Bronchial epithelial cell (primary cell): ENCODE data around the gene MREG. TPM values are rescaled to one million over a fixed set of nuclear protein-coding genes. Genes with fewer than 3 reads are reported as not detected.
A peak's percentile ranks its signal among the peaks of the same experiment; 100 is the strongest.

Experiments used
- DNase-seq: peaks from one replicate; pipeline ENCODE4 v3.0.0-alpha.2; 2010; ENCODE audit warnings: low read depth
- FAIRE-seq: peaks from 2 replicates; lab custom pipeline; 2011; peaks lifted over from hg19 to GRCh38; lab: Jason Lieb, UNC
- H3K27me3 ChIP-seq: 2 replicates; pipeline ENCODE4 v1.5.1; 2011; ENCODE audit warnings: low read length; ENCODE audit not compliant: control insufficient read depth, insufficient read depth
- H3K36me3 ChIP-seq: 2 replicates; pipeline ENCODE4 v1.5.1; 2011; ENCODE audit warnings: low read length; ENCODE audit not compliant: control insufficient read depth, insufficient read depth
- H3K4me3 ChIP-seq: 2 replicates; pipeline ENCODE4 v1.5.1; 2011; ENCODE audit warnings: mild to moderate bottlenecking, low read depth, low read length, control low read depth
- CTCF ChIP-seq: IDR thresholded peaks from 2 replicates; pipeline ENCODE4 v1.5.1; 2011; ENCODE audit warnings: mild to moderate bottlenecking, moderate library complexity, low read length, control low read depth, inconsistent platforms; ENCODE audit not compliant: insufficient read depth, severe bottlenecking
- total RNA-seq: library from RNA; depleted of rRNA; stranded (reverse); fragments of >200 nt; gene quantifications from 2 replicates; pipeline ENCODE4 v1.2.1, GENCODE V29; 2014

MREG gene
- total RNA-seq, 1 donor from 2014 or later, result 24.7 TPM

DNA sequence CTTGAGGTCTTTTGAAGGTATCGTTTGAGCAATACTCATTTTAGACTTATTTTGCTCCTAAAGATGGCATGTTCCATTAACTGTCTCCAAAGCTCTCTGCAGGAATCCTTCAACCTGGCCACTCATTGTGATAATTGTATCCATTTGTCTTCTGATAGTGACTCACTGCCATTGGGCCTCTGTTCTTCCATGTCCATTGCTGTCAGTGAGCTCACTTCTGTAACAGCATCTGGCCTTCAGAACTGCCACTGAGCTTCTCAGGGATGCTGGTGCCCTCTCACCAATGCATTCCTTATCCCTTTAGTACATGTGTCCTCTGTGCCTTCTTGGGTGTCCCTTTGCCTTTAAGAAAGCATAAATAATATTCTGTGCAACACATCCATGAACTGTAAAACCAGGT lies 71.6 kb downstream of the MREG start:
- TF ChIP-seq CTCF, result no peak
- Histone ChIP-seq H3K4me3 (no peak overlapping the region), H3K27me3 (no peaks in the 10 kb centered on the region), H3K36me3 (peaks cover 5% of the 10 kb centered on the region)
- FAIRE-seq, result no peak
- no peak for DNase-seq

DNA sequence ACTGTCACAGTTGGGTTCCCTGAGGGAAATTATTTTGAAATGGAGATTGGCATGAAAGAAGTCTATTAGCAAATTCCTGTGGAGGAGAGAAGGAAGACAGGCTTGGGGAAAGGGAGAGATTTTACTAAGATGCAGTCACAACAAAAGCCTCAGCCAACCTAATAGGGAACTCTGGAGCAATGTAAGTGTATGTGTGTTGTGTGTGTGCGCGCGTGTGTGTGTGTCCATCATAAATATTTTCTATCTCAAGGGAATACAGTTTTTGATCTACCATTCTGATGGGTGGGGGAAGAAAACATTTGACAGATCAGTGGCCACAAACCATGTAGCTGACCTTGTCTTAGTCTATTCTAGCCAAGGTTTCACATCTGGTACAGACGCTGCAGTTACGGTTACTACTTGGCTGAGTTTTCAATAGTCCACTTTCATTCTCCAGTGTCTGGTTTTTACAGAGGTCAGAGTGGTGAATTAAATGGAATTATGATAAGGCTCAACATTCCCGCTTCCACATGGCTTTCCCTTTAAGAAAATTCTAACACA lies 72.6 kb downstream of the MREG start:
- no peak overlapping the region for H3K4me3 ChIP-seq
- FAIRE-seq (no peak), DNase-seq (no peak)
- no peak for TF ChIP-seq CTCF
- H3K27me3 ChIP-seq, result no peaks in the 10 kb centered on the region
- peaks cover 5% of the 10 kb centered on the region for H3K36me3 ChIP-seq

DNA sequence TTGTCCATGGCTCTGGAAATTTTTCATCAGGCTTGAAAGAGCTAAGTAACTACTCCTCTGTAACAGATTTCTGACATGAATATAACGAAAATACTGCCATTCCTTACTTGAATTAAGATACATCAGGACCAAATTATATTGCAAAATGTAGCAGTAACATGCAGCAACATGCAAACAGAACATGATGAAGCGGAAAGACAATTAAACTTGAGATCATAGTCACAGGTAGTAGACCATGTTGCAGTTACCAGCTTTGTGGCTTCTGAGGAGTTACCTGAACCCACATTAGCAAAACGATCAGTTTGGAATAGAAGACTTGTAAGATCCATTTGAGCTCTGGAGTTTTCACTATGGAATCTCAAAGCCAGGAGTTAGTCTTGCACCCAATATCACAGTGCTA lies 76.2 kb downstream of the MREG start:
- H3K36me3 ChIP-seq, result peaks cover 1% of the 10 kb centered on the region
- H3K27me3 ChIP-seq, result no peaks in the 10 kb centered on the region
- no peak for FAIRE-seq
- no peak overlapping the region for H3K4me3 ChIP-seq
- DNase-seq, result peak; percentile 87
- no peak for TF ChIP-seq CTCF

GRCh38 chr2:215933151-215933550 lies 80.2 kb downstream of the MREG start:
- Histone ChIP-seq H3K4me3 (no peak overlapping the region), H3K36me3 (no peaks in the 10 kb centered on the region), H3K27me3 (no peaks in the 10 kb centered on the region)
- DNase-seq (peak; percentile 83), FAIRE-seq (no peak)
- TF ChIP-seq CTCF, result no peak

GRCh38 chr2:215931256-215931903 lies 82.0 kb downstream of the MREG start:
- peak; percentile 86 for TF ChIP-seq CTCF
- Histone ChIP-seq H3K36me3 (no peaks in the 10 kb centered on the region), H3K4me3 (peak overlapping the region; percentile 10), H3K27me3 (no peaks in the 10 kb centered on the region)
- DNase-seq (peak; percentile 77), FAIRE-seq (no peak)
